ENCODE data around the gene NAALADL2. TPM values are rescaled to one million over a fixed set of nuclear protein-coding genes. Genes with fewer than 3 reads are reported as not detected.
"Not testable (repeated sequence)": the region's sequence is repeated elsewhere in the genome, so short reads cannot be mapped to it uniquely, and the experiment has no call there.

The NAALADL2 gene
- total RNA-seq, 1 donor from 2014 or later, result 0.20 TPM

GRCh38 chr3:175356899-175357324 lies 497.8 kb downstream of the NAALADL2 start:
- no peak for DNase-seq (ENCODE audit: low read depth in 2 of 2)

GRCh38 chr3:175357758-175358157 lies 498.6 kb downstream of the NAALADL2 start:
- peak in 1 of 2 donors; percentile 46 for DNase-seq (ENCODE audit: low read depth in 2 of 2)

DNA sequence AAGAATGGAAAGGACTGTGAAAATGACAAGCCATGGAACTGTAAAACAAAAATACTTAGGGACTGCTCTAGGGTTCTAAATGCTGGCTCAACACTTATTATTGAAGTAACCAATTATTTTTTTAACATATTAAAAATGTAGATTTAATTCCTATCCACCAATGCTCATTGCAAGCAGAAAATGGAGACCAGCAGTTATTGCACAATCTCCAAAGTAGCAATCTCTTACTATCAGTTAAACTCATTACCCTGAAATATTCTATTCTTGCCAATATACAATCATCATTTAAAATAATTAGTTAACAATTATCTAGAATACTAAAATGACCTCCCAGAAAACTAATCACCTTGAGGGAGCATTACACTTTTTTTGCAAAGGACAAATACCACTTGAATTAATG lies 499.8 kb downstream of the NAALADL2 start:
- no peak for DNase-seq (ENCODE audit: low read depth in 2 of 2)

DNA sequence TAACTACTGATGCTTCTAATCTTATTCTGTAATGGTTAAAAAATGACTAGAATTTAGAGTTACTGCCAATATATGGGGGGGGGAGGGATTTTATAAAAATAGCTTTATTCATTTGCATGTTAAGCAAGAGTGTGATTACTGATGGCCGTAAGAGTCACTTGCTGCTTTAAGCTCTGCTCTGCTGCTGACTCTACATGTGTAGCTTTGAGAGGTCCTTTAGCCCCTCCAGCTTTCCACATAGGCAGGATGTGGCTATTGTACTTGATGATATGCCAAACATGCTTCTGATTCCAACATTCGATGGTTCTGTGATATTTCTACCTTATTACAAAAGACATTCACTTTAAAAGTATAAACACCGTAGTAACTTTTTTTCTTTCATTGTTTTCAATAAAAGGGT lies 511.3 kb downstream of the NAALADL2 start:
- DNase-seq (ENCODE audit: low read depth in 2 of 2), result not testable (repeated sequence)

GRCh38 chr3:175371187-175371586 lies 512.1 kb downstream of the NAALADL2 start:
- not testable (repeated sequence) for DNase-seq (ENCODE audit: low read depth in 2 of 2)

DNA sequence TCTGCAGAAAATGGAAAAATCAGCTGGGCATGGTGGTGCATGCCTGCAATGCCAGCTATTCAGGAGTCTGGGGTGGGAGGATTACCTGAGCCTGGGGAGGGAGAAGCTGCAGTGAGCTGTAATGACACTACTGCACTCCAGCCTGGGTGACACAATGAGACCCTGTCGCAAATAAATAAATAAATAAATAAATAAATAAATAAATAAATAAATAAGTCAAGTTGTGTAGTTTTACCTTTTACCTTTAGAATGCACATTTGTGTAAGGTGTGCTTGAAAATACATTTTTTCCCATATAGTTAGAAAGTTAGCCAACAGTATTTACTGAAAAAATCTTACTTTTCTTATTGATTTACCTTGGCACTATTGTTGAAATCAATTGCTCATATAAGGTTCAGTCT lies 515.6 kb downstream of the NAALADL2 start:
- DNase-seq (ENCODE audit: low read depth in 2 of 2), result no peak

GRCh38 chr3:175378348-175378747 lies 519.2 kb downstream of the NAALADL2 start:
- no peak for DNase-seq (ENCODE audit: low read depth in 2 of 2)

DNA sequence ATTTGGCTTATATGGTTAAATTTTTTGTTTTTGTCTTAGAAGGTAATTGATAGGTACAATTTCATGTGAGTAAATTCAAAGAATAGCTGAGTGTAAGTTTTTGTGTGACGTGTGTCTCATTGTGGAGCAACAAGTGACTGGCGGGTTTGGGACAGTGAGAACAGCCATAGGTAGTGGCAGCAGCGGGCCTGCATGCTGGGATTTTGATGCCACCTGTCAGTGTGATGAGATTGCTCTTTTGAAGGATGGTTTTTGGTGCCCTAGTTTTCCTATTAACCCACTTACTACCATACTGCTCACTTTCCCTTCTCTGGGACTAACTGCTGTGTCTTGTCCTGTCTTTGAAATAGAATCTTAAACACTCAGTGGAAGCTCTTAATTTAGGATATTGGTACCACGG lies 522.6 kb downstream of the NAALADL2 start:
- DNase-seq (ENCODE audit: low read depth in 2 of 2), result no peak

DNA sequence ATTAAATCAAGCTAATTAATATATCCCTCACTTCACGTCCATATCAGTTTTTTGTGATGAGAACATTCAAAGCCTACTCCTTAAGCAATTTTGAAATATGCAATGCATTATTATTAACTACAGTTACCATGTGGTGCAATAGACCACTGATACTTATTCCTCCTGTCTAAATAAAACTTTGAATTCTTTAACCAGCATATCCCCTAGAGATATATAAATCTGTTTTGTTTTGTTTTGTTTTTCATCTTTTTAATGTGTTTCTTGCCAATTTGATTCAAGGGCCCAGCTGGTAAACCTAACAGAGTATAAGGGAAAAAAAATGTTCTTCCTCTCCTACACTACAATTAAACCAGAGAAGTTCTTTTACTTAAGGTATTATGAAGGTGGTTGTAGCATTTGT lies 524.2 kb downstream of the NAALADL2 start:
- no peak for DNase-seq (ENCODE audit: low read depth in 2 of 2)

DNA sequence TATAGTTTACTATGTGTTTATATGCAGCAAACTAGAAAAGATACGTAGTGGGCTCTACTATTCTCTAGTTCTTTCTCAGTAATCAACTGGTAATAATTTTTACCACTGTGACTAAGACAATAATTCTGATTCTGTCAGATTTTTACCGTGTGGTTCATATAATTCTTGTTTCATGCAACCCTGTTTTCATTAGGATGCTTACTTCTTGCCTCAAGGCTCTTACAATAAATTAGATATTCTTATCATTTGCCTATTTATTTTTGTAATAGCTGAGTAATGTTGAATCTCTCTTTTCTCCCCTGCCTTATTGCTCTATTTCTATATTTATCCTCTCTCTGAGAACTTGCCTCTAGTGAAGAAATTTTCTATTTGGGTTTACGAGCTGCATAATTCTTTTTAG lies 524.7 kb downstream of the NAALADL2 start:
- no peak for DNase-seq (ENCODE audit: low read depth in 2 of 2)

DNA sequence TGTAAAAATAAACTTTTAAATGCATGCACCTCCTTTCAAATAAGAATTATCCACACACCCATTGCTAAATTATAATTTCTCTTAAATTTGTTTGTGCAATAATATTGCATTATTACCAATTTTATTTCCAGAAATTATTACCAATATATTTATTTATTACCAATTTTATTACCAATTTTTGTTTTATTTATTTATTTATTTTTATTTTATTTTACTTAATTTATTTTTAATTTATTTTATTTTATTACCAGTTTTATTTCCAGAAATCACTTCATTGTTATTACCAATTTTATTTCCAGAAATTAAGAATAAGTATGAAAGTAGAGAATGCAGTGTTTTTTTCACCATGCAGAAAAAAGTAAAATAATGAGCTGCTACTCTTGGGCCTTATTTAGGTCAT lies 525.4 kb downstream of the NAALADL2 start:
- no peak for DNase-seq (ENCODE audit: low read depth in 2 of 2)

GRCh38 chr3:175386630-175387029 lies 527.5 kb downstream of the NAALADL2 start:
- peak in 1 of 2 donors; percentile 57 for DNase-seq (ENCODE audit: low read depth in 2 of 2)

- DNase-seq (ENCODE audit: low read depth in 2 of 2), result no peak
Observed at GRCh38 chr3:175389560-175389959, 530.4 kb downstream of the NAALADL2 start.

DNA sequence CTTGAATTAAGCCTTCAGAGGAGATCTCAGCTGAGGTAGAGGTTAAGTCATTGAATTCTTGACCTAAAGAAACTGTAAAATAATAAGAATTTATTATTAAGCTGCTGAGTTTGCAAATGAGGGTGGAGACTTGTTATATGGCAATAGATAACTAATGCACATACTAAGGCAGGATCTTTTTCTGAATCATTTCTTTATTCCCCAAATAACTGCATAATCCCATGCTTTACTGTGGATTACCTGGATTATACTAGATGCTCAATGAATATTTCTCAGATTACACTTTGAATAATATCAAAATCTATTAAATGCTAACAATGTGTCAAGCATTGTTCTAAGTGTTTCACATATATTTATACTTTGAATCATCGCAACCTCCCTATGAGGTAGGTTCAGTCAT lies 532.5 kb downstream of the NAALADL2 start:
- no peak for DNase-seq (ENCODE audit: low read depth in 2 of 2)

GRCh38 chr3:175392653-175393052 lies 533.5 kb downstream of the NAALADL2 start:
- no peak for DNase-seq (ENCODE audit: low read depth in 2 of 2)

DNA sequence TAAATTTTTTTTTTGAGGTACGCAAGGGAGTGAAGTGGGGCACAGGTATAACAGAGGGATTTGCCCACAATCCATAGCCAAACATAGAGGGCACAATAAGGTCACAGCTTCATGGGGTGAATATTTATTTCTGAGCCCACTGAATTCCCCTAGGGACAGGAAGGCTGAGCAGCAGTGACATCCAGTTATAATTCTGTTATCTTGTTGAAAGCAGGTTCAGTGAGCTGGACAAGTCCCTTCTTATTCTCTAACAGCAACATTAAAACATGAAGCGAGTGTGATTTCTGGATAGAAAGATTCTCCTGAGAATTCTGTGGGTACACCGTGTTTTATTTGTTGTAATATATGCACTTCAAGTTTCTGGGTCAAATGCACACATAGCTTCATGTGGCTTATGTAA lies 538.2 kb downstream of the NAALADL2 start:
- no peak for DNase-seq (ENCODE audit: low read depth in 2 of 2)

- no peak for DNase-seq (ENCODE audit: low read depth in 2 of 2)
Observed at GRCh38 chr3:175398676-175399075, 539.5 kb downstream of the NAALADL2 start.

- DNase-seq (ENCODE audit: low read depth in 2 of 2), result no peak
Observed at GRCh38 chr3:175399156-175399840, 540.2 kb downstream of the NAALADL2 start.

- DNase-seq (ENCODE audit: low read depth in 2 of 2), result no peak
Observed at GRCh38 chr3:175404027-175404426, 544.9 kb downstream of the NAALADL2 start.

DNA sequence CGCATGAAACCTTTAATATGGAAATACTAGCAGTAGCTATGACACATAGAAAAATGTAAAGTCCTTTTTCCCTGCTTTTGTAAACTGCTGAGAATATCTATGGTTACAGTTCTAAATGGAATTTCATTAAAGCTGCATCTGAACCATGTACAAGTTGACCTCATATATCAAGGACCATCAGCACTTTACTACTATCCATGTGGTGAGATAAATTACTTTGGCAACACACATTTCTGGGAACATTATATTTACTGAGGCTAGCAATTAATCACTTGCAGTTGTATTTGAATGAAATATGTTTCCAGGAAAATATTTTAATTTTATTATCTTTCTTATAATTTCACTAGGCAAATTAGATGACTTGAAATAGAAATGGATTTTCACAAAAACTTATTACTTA lies 545.5 kb downstream of the NAALADL2 start:
- no peak for DNase-seq (ENCODE audit: low read depth in 2 of 2)

DNA sequence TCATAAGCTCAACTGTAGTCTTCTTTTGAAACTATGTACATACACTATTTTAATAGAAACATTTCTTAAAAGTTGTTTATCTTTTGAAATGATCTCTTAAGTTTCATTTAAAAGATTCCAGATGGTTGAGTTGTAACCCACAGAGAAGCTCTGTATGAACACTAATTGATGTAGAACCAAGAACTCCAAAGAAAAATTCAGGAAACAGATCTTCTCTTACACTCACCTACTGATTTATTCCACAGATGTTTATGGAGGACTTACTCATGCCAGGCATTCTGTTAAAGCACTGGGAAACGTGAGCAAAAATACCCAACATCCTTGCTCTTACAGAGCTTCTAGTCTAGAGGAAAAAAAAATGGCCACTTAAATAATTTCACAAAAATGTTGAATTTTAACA lies 551.1 kb downstream of the NAALADL2 start:
- no peak for DNase-seq (ENCODE audit: low read depth in 2 of 2)

DNA sequence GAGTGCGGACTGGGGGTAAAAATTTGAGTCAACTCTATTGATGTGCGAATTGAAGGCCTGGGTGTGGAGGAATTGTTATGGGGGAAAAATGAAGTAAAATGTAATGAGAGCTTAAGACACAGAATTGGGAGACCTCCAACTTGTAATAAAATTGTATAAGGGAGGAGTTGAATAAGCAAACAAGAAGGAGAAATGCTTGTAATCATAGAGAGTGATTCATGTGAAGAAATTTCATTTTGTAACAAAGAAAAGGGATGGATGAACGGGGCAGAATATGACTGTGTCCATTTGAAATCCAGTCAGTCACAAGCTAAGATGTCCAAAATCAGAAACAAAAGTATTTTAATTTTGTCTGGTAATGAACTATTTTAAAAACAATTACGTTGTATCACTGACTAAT lies 552.3 kb downstream of the NAALADL2 start:
- DNase-seq (ENCODE audit: low read depth in 2 of 2), result no peak

DNA sequence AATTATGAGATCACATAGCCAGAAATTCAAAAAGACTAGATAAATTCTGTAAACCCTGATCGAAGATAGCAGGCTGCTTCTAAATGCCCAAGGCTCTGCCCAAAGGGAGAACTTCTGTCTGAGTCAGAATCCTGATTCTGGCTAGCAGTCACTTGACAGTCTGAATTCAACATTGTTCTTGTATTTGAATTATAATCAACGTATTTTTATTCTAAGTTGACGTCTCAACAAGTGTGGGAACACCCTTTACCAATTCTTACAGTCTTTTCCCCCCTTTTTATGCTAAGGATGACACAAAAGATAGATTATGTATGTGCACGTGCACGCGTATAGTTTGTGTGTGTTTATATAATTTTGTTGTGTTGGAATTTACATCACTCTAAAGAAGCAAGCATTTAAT lies 552.8 kb downstream of the NAALADL2 start:
- DNase-seq (ENCODE audit: low read depth in 2 of 2), result no peak

DNA sequence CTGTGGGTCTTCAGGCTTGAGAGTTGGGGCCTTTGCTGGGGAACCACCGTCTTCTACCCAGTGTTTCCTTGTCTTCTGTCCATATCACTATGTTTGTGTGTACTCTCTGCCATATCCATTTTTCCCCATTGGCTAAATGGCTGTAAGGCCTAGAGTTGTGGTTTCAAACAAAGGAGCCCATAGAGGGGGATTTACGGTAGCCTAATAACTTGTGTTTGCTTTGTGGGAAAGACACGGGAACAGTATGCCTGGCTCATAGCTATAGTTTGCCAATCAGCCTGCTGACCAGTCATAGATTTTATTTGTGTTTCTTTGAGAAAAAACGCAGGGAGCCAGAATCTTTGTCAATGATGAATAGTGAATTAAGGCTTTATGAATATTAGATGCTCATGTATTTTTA lies 554.8 kb downstream of the NAALADL2 start:
- no peak for DNase-seq (ENCODE audit: low read depth in 2 of 2)
